Type B pancreatic cell (in vitro differentiated cells): Measurements from ENCODE around the gene PRKAB2. TPM values are rescaled to one million over a fixed set of nuclear protein-coding genes. Genes with fewer than 3 reads are reported as not detected.

Source experiments
- DNase-seq: peaks from one replicate; pipeline ENCODE4 v3.0.0; 2021; ENCODE audit warnings: mixed read lengths; ENCODE audit not compliant: unreplicated experiment; ENCODE audit errors: extremely low spot score
- H3K27ac Mint-ChIP-seq: 2 replicates; pipeline ENCODE4 v1.8.0; 2021; ENCODE audit warnings: mild to moderate bottlenecking, mixed read lengths
- H3K27me3 Mint-ChIP-seq: 2 replicates; pipeline ENCODE4 v1.8.0; 2021; ENCODE audit warnings: mixed read lengths
- H3K36me3 Mint-ChIP-seq: 2 replicates; pipeline ENCODE4 v1.8.0; 2021; ENCODE audit warnings: mixed read lengths
- H3K4me1 Mint-ChIP-seq: one replicate; pipeline ENCODE4 v1.8.0; 2021; ENCODE audit warnings: mixed read lengths; ENCODE audit not compliant: unreplicated experiment
- H3K4me3 Mint-ChIP-seq: 2 replicates; pipeline ENCODE4 v1.8.0; 2021; ENCODE audit warnings: mild to moderate bottlenecking, mixed read lengths
- H3K9me3 Mint-ChIP-seq: 2 replicates; pipeline ENCODE4 v1.8.0; 2021; ENCODE audit warnings: mixed read lengths
- total RNA-seq: library from RNA; stranded (reverse); gene quantifications from 2 replicates; pipeline ENCODE4 v1.2.1, GENCODE V29; 2021; ENCODE audit warnings: low replicate concordance
- TF ChIP-seq, protein P1 (sequence below): fragments of 200-600 bp; sonication (generic); conservative IDR thresholded peaks from 2 replicates; pipeline ENCODE4 v1.5.0; 2021; ENCODE audit warnings: antibody characterized with exemption, mild to moderate bottlenecking

Gene PRKAB2
- total RNA-seq, 1 donor from 2014 or later = 23.1 TPM

DNA sequence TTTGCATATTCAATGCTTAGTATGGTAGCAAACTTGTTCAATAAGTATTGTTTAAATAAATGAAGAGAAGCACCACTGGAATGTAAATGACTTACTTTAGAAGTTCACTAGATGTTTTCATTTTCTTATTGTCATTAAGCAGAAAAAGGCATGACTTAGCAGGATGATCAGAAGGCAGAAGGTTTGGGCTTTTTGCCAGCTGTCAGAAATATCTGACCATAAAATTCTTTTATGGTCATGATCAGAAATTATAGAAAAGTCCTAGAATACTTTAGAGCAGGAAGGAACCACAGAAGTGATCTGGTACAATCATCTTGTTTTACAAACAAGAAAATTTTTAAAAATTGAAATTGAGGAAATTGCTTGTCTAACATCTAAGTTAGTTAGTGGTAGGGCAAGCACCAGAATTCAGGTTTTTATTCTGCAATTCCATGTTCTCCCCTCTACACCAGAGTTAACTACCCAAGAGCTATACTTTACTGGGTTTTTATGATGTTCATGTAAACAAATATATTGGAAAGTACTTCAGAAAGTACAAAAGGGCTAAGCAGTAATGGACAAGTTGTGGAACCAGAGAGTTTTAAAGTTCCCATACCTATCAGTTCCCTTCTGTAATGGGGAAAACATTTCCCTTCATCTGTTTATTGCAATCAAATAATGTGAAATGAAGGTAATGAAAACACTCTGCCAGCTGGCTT lies 42.7 kb upstream of the PRKAB2 start:
- H3K27ac Mint-ChIP-seq = no peak overlapping the region
- no peak overlapping the region for H3K4me3 Mint-ChIP-seq
- DNase-seq = no peak
- TF ChIP-seq, protein P1, sequence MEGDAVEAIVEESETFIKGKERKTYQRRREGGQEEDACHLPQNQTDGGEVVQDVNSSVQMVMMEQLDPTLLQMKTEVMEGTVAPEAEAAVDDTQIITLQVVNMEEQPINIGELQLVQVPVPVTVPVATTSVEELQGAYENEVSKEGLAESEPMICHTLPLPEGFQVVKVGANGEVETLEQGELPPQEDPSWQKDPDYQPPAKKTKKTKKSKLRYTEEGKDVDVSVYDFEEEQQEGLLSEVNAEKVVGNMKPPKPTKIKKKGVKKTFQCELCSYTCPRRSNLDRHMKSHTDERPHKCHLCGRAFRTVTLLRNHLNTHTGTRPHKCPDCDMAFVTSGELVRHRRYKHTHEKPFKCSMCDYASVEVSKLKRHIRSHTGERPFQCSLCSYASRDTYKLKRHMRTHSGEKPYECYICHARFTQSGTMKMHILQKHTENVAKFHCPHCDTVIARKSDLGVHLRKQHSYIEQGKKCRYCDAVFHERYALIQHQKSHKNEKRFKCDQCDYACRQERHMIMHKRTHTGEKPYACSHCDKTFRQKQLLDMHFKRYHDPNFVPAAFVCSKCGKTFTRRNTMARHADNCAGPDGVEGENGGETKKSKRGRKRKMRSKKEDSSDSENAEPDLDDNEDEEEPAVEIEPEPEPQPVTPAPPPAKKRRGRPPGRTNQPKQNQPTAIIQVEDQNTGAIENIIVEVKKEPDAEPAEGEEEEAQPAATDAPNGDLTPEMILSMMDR = no peak
- H3K4me1 Mint-ChIP-seq = no peaks in the 10 kb centered on the region
- H3K9me3 Mint-ChIP-seq = no peaks in the 10 kb centered on the region
- no peaks in the 10 kb centered on the region for H3K27me3 Mint-ChIP-seq
- H3K36me3 Mint-ChIP-seq = no peaks in the 10 kb centered on the region

DNA sequence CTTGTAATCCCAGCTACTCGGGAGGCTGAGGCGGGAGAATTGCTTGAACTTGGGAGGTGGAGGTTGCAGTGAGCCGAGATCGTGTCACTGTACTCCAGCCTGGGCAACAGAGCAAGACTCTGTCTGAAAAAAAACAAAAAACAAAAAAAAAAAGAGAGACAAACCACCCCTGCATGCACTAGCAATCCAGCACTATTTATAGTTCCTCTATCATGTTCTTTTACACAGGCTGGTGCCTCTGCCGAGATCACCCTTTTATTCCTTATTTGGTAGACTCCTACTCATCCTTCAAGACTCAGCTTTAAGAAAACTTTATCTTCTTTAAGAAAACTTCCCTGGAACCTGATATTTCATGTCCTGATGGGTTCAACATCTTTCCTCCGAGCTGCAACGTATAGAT lies 42.1 kb upstream of the PRKAB2 start:
- TF ChIP-seq, protein P1 = no peak
- Mint-ChIP-seq H3K27ac (no peak overlapping the region), H3K36me3 (peaks cover 6% of the 10 kb centered on the region), H3K4me1 (no peaks in the 10 kb centered on the region), H3K9me3 (no peaks in the 10 kb centered on the region), H3K27me3 (no peaks in the 10 kb centered on the region), H3K4me3 (no peak overlapping the region)
- DNase-seq = no peak

GRCh38 chr1:147213271-147213670 lies 41.0 kb upstream of the PRKAB2 start:
- DNase-seq = no peak
- Mint-ChIP-seq H3K9me3 (no peaks in the 10 kb centered on the region), H3K27me3 (no peaks in the 10 kb centered on the region), H3K4me1 (no peaks in the 10 kb centered on the region), H3K27ac (no peak overlapping the region), H3K36me3 (peaks cover 6% of the 10 kb centered on the region), H3K4me3 (no peak overlapping the region)
- TF ChIP-seq, protein P1 = no peak

- Mint-ChIP-seq H3K27ac (no peak overlapping the region), H3K4me3 (no peak overlapping the region), H3K4me1 (no peaks in the 10 kb centered on the region), H3K36me3 (peaks cover 6% of the 10 kb centered on the region), H3K27me3 (no peaks in the 10 kb centered on the region), H3K9me3 (no peaks in the 10 kb centered on the region)
- TF ChIP-seq, protein P1 = no peak
- DNase-seq = no peak
Observed at GRCh38 chr1:147211577-147211976, 39.3 kb upstream of the PRKAB2 start.

- H3K4me3 Mint-ChIP-seq = no peak overlapping the region
- H3K4me1 Mint-ChIP-seq = no peaks in the 10 kb centered on the region
- no peaks in the 10 kb centered on the region for H3K27me3 Mint-ChIP-seq
- no peak overlapping the region for H3K27ac Mint-ChIP-seq
- DNase-seq = no peak
- H3K36me3 Mint-ChIP-seq = peaks cover 6% of the 10 kb centered on the region
- TF ChIP-seq, protein P1 = no peak
- no peaks in the 10 kb centered on the region for H3K9me3 Mint-ChIP-seq
Observed at GRCh38 chr1:147210987-147211386, 38.7 kb upstream of the PRKAB2 start.
